IPS DF 4.7 (cell line): ENCODE data around the gene MAP3K6.
"Not testable (repeated sequence)": the region's sequence is repeated elsewhere in the genome, so short reads cannot be mapped to it uniquely, and the experiment has no call there.

Source experiments
- DNase-seq: peaks from one replicate; pipeline ENCODE4 v3.0.0-alpha.2; 2013; ENCODE audit warnings: low spot score; ENCODE audit errors: extremely low read depth

The MAP3K6 gene, protein sequence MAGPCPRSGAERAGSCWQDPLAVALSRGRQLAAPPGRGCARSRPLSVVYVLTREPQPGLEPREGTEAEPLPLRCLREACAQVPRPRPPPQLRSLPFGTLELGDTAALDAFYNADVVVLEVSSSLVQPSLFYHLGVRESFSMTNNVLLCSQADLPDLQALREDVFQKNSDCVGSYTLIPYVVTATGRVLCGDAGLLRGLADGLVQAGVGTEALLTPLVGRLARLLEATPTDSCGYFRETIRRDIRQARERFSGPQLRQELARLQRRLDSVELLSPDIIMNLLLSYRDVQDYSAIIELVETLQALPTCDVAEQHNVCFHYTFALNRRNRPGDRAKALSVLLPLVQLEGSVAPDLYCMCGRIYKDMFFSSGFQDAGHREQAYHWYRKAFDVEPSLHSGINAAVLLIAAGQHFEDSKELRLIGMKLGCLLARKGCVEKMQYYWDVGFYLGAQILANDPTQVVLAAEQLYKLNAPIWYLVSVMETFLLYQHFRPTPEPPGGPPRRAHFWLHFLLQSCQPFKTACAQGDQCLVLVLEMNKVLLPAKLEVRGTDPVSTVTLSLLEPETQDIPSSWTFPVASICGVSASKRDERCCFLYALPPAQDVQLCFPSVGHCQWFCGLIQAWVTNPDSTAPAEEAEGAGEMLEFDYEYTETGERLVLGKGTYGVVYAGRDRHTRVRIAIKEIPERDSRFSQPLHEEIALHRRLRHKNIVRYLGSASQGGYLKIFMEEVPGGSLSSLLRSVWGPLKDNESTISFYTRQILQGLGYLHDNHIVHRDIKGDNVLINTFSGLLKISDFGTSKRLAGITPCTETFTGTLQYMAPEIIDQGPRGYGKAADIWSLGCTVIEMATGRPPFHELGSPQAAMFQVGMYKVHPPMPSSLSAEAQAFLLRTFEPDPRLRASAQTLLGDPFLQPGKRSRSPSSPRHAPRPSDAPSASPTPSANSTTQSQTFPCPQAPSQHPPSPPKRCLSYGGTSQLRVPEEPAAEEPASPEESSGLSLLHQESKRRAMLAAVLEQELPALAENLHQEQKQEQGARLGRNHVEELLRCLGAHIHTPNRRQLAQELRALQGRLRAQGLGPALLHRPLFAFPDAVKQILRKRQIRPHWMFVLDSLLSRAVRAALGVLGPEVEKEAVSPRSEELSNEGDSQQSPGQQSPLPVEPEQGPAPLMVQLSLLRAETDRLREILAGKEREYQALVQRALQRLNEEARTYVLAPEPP (N-terminal part only)

DNA sequence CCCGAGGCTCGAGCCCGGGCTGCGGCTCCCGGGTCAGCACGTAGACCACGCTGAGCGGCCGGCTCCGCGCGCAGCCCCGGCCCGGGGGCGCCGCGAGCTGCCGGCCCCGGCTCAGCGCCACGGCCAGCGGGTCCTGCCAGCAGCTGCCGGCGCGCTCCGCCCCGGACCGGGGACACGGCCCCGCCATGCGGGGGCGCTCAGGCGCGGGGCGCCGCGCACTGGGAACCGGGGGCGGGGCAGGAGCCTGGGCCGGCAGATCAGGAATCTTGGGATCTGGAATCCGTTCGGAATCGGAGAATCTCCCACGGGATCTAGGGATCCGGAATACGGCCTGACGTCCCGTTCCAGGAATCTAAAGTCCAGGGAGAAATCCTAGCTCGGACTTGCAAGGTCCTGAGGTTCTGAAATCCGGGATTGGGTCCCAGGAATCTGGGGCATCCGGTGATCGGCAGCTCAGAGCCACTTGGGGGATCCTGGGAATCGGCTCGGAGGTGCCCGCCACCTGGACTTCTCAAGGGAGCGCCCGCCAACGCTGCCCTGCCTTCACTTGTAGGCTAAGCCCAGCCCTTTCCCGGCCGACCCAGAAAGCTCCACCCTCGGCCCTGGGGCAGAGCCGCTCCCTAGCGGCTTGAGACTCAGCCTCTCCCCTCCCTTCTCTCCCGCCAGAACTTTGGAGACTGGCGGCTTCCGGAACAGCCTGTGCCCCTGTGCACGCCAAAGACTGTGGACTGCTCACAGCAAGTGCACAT lies at the start of gene MAP3K6:
MAP3K6 (minus strand) TSS at position 551 of the 749 bp plus-strand sequence; CDS start at position 187, 364 bp downstream.
- DNase-seq, result no peak

DNA sequence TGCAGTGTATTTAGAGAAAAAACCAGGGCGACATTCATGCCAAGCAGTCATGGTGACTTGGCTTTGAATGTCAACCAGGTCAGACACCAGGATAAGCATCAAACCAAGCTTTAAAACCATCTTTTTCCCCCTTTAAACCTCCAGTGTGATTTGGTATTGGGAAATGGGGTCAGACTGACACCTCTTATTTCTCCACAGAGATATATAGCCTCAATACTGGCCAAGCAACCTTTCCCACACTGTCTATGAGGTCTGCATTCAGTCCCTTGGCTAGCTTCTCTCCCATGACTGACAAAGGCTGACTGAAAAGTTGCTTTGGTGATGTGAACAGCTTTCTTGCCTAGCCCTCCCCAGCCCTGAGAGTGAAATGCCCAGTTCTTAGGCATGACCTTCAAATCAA lies 47.3 kb upstream of the MAP3K6 start:
- no peak for DNase-seq

DNA sequence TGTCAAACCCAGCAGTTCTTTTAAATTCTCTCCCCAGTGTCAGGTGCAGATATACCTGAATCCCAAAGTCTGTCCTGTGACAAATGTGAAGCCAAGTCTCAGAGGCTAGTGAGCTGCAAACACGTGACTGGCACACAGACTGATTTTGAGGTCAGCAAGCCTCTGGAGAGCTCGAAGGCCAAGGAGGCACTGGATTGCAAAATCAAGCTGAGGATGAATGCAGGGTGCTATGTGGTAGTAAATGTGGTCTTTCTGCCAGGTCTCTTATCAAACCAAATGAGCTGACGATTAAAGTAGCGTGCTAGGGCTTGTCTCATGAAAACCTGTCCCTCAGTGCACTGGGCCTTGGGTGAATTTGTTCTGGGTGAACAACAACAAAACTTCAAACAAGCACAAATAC lies 46.2 kb upstream of the MAP3K6 start:
- no peak for DNase-seq

DNA sequence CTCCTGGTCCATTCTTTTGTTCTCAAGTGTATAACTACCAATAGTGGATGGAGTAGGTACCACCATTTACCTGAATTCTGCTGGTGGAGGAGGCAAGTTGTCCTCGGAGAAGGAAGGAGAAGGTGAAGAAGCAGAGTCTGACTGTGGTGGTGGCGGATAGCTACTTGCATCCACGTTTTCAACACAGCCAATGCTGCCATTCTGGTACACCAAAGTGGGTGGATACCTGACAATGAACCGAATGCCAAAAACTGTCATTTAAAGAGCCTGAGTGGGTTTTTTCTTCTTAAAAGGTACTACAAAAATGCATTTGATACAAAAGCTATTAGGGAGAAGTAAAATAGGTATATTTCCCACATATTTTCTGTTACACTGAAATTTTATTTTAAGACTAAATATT lies 45.7 kb upstream of the MAP3K6 start:
- DNase-seq, result no peak

DNA sequence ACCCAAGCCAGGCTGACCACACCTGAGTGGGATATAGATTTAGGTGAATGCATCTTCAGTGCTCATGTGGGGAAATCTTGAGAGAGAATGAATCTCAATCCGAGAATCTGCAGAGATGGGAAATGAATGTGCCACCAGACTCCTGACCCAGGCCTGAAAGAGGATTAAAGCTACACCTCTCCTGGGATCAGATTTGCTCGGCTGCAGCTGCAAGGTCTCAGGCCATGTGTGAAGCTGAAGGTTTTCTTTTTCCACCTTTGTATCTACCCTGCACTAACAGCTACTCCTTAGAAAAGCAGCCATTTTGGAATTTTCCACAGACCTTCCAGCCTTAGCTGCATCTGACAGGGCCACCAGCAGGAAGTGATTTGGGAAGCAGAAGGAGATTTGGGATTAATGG lies 43.9 kb upstream of the MAP3K6 start:
- no peak for DNase-seq

DNA sequence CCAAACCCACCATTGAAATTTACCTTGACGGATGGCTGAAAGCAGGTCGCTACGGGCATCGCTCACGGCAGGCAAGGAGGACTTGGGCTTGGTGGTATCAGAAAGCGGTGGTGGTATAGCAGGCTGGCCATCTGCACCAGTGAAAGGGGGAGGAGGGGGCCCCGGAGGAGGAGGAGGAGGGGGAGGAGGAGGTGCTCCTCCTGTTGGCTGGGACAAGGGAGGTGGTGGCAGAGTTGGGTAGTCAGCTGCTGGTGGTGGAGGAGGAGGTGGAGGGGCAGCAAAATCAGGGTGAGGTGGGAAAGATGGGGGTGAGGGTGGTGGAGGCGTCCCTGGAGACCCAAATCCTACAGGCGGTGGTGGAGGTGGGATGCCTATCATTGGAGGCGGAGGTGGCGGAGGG lies 42.9 kb upstream of the MAP3K6 start:
- DNase-seq, result no peak

DNA sequence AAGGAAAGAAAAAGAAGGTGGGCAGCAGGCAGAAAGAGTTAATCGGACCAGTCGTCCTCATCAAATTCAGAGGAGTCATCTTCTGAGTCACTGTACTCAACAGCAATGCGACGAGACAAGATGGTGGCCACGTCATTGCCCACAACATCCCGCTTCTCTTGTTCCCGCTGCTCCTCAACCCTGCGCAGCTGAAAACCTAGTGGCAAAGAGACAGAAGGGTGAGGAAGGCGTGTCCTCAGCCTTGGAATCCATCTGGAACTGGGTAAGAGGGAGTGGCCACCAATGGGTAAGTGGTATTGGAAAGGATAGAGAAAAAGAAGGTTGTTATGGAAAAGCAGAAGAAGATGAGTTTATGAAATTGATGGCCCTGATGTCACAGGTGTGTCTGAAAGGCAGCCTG lies 41.4 kb upstream of the MAP3K6 start:
- DNase-seq, result no peak

DNA sequence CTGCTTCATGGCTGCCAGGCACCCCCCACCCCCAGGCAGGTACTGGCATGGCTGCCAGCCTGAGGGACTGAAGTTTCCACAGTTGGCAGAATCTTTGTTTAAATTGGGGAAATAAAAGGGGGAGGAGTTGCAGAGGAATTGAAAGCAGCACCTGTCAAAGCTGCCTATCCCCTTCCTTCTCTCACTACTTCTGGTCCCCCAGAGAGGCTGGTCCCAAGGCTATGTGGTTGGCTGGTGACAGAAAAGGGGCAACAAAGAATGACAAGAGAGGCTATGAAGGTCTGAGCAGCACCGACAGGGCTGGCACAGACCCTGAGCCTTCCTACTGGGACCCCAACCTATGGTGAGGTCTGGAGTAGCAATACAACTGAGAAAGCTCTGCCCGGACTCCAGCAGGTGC lies 40.0 kb upstream of the MAP3K6 start:
- DNase-seq, result not testable (repeated sequence)

DNA sequence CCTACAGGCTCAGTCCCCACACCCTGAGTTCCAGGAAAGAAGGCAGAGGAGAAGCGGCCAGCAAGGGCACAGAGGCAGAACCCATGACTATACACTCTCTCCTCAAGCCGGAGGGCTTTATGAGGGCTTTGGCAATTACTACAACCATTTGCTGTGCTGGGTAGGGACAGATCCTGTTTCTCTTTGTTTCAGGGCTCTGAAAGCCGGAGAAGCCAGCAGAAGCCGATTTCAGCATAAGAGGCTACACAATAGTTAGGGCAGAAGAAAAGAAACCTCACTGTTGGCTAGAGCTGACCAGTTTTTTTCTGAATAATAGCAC lies 39.6 kb upstream of the MAP3K6 start:
- no peak for DNase-seq

DNA sequence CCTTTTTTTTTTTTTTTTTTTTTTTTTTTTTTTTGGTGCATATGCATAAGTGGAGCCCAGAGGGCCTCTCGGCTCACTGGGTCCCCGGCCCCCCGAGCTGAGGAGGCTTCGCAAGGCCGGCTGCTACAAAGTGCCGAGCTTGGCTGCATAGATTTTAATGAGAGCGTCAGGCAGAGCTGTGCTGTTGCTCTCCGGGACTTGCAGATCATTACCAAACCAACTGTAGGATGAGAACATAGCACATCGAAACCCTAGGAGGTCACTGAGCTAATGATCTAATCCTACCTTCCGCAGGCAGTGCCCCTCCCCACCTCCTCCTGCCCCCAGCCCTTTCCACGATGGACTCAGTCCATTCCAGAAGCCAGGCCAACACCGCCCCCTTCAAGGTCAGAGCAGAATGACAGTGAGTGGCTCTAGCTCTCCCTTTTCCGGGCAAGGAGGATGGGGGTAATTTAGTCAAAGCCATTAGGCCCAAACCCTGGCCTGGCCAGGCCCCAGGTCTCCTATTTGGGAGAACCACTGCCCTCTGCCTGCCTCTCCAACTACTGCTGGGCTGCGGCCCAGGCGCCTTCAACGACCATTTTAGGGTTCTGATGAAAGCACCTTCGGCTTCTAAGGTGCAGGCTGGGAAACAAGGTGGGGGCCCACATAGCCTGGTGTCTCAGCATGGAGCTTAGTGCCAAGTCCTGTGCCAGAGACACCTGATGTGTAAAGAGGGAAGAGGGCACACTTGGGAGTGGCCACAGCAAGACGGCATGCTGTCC lies 39.0 kb upstream of the MAP3K6 start:
- not testable (repeated sequence) for DNase-seq

DNA sequence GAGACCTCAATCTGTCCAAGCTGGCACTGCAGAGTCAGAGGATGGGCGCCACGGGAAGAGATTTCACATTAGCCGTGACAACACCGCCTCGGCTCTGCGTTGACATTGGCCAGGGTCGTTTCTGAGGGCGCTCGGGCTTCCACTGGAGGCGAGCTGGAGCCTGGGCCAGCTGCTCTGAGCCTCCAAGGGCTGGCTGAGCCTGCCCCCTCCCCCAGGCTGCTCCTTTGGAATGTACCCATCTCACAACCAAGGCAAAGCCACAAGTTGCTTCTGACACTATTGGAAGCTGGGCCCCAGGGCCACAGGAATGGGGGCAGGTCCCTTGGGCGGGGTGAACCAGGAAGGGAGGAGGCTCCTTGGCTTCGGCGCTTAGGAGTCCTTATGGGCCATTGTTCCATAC lies 38.3 kb upstream of the MAP3K6 start:
- no peak for DNase-seq

DNA sequence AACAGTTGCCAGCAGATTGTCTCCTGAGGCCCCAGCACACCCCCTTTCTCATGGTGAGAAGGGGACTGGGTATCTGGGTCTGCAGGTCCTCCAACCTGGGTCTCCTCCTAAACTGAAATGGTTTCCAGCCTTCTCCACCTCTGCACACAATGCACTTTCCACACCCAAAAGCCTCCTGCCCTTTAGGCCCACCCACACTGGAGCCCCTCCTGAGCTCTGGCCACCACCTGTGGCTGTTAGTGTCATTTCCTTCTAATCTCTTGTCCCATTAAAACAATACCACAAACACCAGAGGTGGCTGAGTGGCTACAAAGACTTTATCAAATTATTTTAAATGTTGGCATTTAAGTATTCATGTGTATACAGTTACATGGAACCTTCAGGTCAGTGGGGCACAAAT lies 37.2 kb upstream of the MAP3K6 start:
- DNase-seq, result no peak

DNA sequence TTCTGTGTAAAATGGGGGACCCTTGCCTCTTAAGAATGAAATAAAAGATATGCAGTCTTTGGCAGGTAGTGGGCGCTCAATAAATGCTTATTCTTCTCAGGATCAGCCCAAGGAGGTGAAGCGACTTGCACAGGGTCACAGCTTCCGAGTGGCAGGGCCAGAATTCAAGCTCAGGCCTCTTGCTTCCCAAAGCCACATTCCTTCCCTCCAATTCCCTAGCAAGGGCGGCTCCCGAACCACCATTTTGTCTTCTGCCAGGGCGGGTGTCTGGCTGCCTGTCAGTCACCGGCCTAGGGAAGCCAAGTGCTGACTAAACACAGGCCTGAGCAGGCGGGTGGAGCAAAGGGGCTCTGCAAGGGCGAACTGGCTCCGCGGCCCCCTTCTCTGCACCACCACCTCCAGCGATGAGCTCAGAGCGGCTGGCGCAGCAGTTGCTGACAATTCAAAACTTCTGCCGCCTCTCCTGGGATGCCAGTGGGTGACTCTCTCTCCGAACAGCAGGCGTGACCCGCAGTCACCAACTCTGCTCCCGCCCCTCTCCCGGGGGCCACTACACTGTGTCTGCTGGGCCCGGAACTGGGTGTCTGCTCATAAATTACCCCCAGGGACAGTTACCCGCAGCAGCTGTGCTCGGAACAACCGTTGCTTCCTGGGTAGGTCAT lies 36.4 kb upstream of the MAP3K6 start:
- no peak for DNase-seq

DNA sequence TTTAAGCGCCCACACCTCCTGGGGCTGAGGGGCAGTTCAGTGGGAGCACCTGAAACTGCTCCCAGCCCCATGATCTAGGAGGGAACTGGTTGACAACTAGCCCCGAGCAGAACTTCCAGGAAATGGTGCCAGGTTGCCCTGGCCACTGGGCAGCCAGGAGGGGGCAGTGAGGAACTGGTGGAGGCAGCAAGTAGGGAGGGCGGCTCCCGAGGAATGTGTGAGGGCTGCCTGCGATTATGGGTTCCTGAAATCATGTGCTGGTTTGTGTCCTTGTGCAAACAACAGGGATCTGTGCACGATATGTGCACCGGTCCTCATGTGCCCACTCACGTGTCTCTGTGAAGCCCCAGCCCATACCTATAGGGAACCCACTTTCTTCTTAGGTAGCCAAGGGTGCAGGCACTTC lies 35.6 kb upstream of the MAP3K6 start:
- DNase-seq, result no peak

DNA sequence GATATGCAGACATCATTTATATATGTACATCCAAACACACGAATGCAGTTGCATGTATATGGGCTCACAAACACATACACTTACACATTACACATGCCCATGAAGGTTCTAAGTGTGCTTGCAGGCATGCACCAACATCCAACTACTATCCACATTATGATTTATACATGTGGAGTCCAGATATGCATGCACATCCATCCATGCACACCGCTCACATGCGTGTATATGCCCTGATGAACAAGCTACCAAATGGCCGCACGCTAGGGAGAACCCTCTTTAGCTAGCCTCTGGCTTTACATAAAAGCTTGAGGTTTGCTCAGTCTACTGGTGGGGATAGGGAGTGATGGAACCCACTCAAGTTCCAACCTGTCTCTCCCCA lies 34.2 kb upstream of the MAP3K6 start:
- DNase-seq, result no peak

DNA sequence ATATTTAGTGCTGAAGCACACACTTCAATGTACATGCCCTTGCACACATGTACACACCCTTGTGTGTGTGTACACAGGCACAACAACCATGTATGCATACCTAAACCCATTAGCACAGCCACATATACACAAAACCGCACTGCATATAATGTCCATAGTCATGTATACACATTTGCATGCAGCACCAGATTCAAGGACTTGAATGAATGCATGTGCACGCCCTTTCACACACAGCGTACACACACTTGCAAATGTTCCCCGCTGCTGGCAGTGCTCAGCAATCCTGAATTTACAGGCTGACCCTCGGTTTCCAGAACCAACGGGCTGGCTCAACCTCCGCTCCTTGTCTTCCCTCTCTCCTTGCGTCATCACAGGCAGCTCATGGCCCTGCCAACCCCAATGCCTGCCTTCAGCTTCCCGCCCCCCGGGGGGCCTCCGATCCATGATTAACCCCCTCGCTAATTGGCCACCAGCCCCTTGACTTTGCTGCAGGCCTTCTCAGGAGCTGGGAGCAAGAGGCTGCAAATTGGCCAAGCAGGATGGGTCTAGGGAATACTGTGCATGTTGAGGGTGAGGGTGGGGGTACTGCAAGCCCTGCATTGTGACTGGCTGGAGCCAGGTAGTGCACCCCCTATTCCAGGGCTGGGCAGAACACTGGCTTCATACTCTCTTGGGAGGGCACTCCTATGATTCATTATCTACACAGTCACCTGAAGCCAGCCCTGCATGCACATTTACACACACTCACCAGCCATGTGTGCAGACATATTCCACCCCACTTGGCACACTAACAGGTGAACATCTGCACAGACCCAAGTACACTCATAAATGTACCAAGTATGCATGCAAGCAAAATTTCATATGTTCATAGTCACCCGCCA lies 33.6 kb upstream of the MAP3K6 start:
- no peak for DNase-seq

DNA sequence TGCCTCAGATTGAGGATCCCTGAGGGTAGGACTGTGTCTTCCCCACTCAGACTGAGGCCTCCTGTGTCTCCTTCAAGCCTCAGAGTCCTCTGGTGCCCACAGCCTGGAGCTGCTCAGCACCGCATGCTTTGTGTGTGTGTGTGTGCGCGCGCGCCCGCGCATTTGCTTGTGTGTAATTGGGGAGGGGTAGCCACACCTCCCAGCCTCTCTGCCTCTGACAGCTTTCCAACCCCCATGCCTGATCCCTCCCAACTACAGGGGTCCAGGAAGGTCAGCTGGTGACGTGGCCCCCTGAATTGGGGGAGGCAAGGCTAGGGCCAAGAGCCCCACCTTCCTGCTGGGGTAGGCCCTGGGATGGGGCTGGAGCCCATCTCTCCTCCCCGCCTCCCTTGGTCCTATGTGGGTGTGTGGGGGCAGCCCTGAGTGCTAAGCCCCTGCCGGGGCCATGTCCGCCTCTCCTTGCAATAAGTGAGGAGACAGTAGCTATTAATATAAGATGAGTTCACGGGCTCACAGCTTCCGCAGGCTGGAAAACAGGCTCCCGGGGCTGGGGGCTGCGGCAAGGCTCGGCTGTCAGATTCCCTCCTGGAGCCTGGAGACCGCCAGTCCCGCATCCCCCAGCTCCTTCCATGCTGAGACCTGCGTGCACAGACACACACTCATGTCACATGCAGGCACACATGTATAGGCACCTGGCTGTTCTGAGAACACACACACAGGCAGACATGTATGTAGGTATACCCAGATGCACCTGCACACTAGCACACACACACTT lies 32.7 kb upstream of the MAP3K6 start:
- no peak for DNase-seq

DNA sequence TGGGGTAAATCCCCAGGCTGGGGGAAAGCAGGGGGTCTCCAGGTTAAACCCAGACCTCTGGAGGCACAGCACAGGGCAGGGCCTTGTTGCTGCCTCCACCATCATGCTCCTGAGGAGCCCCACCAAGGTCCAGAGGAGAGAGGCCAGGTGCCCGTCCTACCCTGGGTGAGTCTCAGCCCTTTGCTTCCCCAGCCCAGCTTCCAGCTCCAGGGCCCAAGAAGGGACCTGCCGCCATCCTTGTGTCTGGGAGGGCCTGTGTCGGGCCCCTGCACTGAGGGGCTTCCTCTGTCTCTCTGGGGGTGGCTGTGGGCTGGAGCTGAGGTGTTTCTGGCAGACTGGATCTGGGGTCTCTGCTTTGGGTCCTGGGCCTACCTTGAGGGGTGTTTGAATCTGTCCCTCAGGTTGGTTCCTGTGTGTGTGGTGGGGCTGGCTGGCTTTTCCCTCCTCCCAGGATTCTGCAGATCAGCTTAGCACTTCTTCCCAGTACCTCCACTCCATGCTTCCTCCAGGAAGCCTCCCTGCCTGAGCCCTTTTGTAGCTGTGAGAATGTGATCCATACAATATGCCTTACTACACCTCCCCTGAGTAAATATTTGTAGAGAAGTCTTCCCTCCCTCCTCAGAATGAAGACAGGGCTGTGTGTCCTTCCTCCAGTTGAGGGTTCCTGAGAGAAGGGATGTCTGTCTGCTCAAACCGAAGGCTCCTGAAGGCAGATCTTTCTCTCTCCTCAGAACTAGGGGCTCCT lies 31.8 kb upstream of the MAP3K6 start:
- DNase-seq, result no peak
